MM.1S (cell line): ENCODE measurements around the gene ANKRD52.

Experiments used
- DNase-seq: peaks from one replicate; pipeline ENCODE4 v3.0.0-alpha.2; 2015
- H2AFZ ChIP-seq: fragments of 300-600 bp; sonication (generic); 2 replicates; pipeline ENCODE4 v1.6.0; 2016; ENCODE audit warnings: antibody characterized with exemption, low read length
- H3F3A ChIP-seq: fragments of 300-600 bp; sonication (generic); 2 replicates; pipeline ENCODE4 v1.6.1; 2016; ENCODE audit warnings: mild to moderate bottlenecking, antibody characterized with exemption, low read length, moderate library complexity, mixed read lengths; ENCODE audit not compliant: insufficient read depth
- H3K27ac ChIP-seq: fragments of 300-600 bp; sonication (generic); 2 replicates; pipeline ENCODE4 v1.5.1; 2016; ENCODE audit warnings: mild to moderate bottlenecking, low read length
- H3K27me3 ChIP-seq: fragments of 300-600 bp; sonication (generic); replicated peaks from 2 replicates; pipeline ENCODE4 v1.6.0; 2016; ENCODE audit warnings: low read length; ENCODE audit not compliant: insufficient read depth
- H3K36me3 ChIP-seq: fragments of 300-600 bp; sonication (generic); replicated peaks from 2 replicates; pipeline ENCODE4 v1.6.1; 2016; ENCODE audit warnings: mild to moderate bottlenecking, low read length, mixed read lengths; ENCODE audit not compliant: insufficient read depth
- H3K4me1 ChIP-seq: fragments of 300-600 bp; sonication (generic); 2 replicates; pipeline ENCODE4 v1.6.1; 2016; ENCODE audit warnings: low read length, mixed read lengths
- H3K4me2 ChIP-seq: fragments of 300-600 bp; sonication (generic); 2 replicates; pipeline ENCODE4 v1.6.0; 2016; ENCODE audit warnings: low read depth, low read length
- H3K4me3 ChIP-seq: fragments of 300-600 bp; sonication (generic); 2 replicates; pipeline ENCODE4 v1.5.1; 2016; ENCODE audit warnings: low read length, mixed read lengths
- H3K79me2 ChIP-seq: fragments of 300-600 bp; sonication (generic); 2 replicates; pipeline ENCODE4 v1.6.1; 2016; ENCODE audit warnings: mixed run types, low read length, mixed read lengths
- H3K9ac ChIP-seq: fragments of 300-600 bp; sonication (generic); 2 replicates; pipeline ENCODE4 v1.6.1; 2016; ENCODE audit warnings: low read length, mixed read lengths
- H3K9me2 ChIP-seq: fragments of 300-600 bp; sonication (generic); replicated peaks from 2 replicates; pipeline ENCODE4 v1.6.1; 2016; ENCODE audit warnings: mild to moderate bottlenecking, low read length, mixed read lengths; ENCODE audit not compliant: insufficient read depth
- H3K9me3 ChIP-seq: fragments of 300-600 bp; sonication (generic); replicated peaks from 2 replicates; pipeline ENCODE4 v1.6.1; 2016; ENCODE audit warnings: mild to moderate bottlenecking, low read length, mixed read lengths; ENCODE audit not compliant: insufficient read depth
- H4K20me1 ChIP-seq: fragments of 300-600 bp; sonication (generic); 2 replicates; pipeline ENCODE4 v1.6.1; 2016; ENCODE audit warnings: mild to moderate bottlenecking, low read length, moderate library complexity, mixed read lengths; ENCODE audit not compliant: insufficient read depth
- CTCF ChIP-seq: fragments of 300-600 bp; sonication (generic); IDR thresholded peaks from 2 replicates; pipeline ENCODE4 v1.5.1; 2016; ENCODE audit warnings: antibody characterized with exemption, low read length, mixed read lengths
- EZH2 ChIP-seq: fragments of 300-600 bp; sonication (generic); optimal IDR thresholded peaks from 2 replicates; pipeline ENCODE3; 2017; ENCODE audit warnings: low read depth, mild to moderate bottlenecking, antibody characterized with exemption, low read length, mixed read lengths
- EZH2phosphoT487 ChIP-seq: fragments of 300-600 bp; sonication (generic); IDR thresholded peaks from 2 replicates; pipeline ENCODE4 v1.6.1; 2018; ENCODE audit warnings: antibody characterized with exemption, low read length

ANKRD52 gene

GRCh38 chr12:56252649-56253048 lies 5.5 kb downstream of the ANKRD52 start:
- H3K79me2 ChIP-seq = peaks cover 28% of the 10 kb centered on the region
- H2AFZ ChIP-seq = no peak overlapping the region
- no peaks in the 10 kb centered on the region for H4K20me1 ChIP-seq
- no peaks in the 10 kb centered on the region for H3K9me2 ChIP-seq
- TF ChIP-seq EZH2 (no peak), CTCF (no peak)
- H3K9ac ChIP-seq = no peak overlapping the region
- no peak overlapping the region for H3K4me3 ChIP-seq
- peaks cover 6% of the 10 kb centered on the region for H3K36me3 ChIP-seq
- no peaks in the 10 kb centered on the region for H3F3A ChIP-seq
- H3K27me3 ChIP-seq = no peaks in the 10 kb centered on the region
- H3K27ac ChIP-seq = no peak overlapping the region
- no peak overlapping the region for H3K4me2 ChIP-seq
- 0 out of 2 replicates have a peak, but pooled peaks cover 4% of the 10 kb centered on the region for H3K4me1 ChIP-seq
- DNase-seq = no peak
- H3K9me3 ChIP-seq = no peaks in the 10 kb centered on the region

GRCh38 chr12:56248711-56249110 lies 9.5 kb downstream of the ANKRD52 start:
- Histone ChIP-seq H3K4me1 (no peaks in the 10 kb centered on the region), H3K9me2 (no peaks in the 10 kb centered on the region), H3K4me3 (no peak overlapping the region), H3K27me3 (no peaks in the 10 kb centered on the region), H3K79me2 (no peaks in the 10 kb centered on the region), H4K20me1 (no peaks in the 10 kb centered on the region), H3K9me3 (no peaks in the 10 kb centered on the region), H3K27ac (no peak overlapping the region), H2AFZ (no peak overlapping the region), H3K36me3 (peaks cover 6% of the 10 kb centered on the region), H3F3A (no peaks in the 10 kb centered on the region), H3K4me2 (no peak overlapping the region), H3K9ac (no peak overlapping the region)
- no peak for TF ChIP-seq CTCF
- no peak for TF ChIP-seq EZH2
- no peak for TF ChIP-seq EZH2phosphoT487
- no peak for DNase-seq

- no peak overlapping the region for H3K4me2 ChIP-seq
- H4K20me1 ChIP-seq = no peaks in the 10 kb centered on the region
- no peaks in the 10 kb centered on the region for H3K27me3 ChIP-seq
- TF ChIP-seq EZH2 = no peak
- no peak for TF ChIP-seq CTCF
- no peak for TF ChIP-seq EZH2phosphoT487
- H3K9me2 ChIP-seq = no peaks in the 10 kb centered on the region
- no peaks in the 10 kb centered on the region for H3K9me3 ChIP-seq
- H3K27ac ChIP-seq = no peak overlapping the region
- no peak overlapping the region for H3K9ac ChIP-seq
- H3F3A ChIP-seq = no peaks in the 10 kb centered on the region
- no peaks in the 10 kb centered on the region for H3K79me2 ChIP-seq
- peaks cover 6% of the 10 kb centered on the region; the same call in 1 of the 2 replicates for H3K36me3 ChIP-seq
- no peak overlapping the region for H3K4me3 ChIP-seq
- H2AFZ ChIP-seq = no peak overlapping the region
- H3K4me1 ChIP-seq = no peaks in the 10 kb centered on the region
- DNase-seq = no peak
Observed at GRCh38 chr12:56247923-56248322, 10.3 kb downstream of the ANKRD52 start.
